Gastroesophageal sphincter (tissue), 4 donors: Measurements from ENCODE around the gene GNPTAB. TPM values are rescaled to one million over a fixed set of nuclear protein-coding genes. Genes with fewer than 3 reads are reported as not detected.

Source experiments
- ATAC-seq: fragments of 150-250 bp; one replicate; pipeline ENCODE4 v1.9.1; 2016; ENCODE audit warnings: mild to moderate bottlenecking, moderate library complexity
- H3K27ac ChIP-seq, 4 donors: fragments of 200-600 bp; sonication (generic) in 3 of 4; 1 replicate in 3 of 4; 2 replicates in 1 of 4; pipeline ENCODE4 v1.5.1; 2016 to 2019
- H3K27me3 ChIP-seq: fragments of 200-600 bp; sonication (generic); one replicate; pipeline ENCODE4 v1.5.1; 2019
- H3K36me3 ChIP-seq, 2 donors: fragments of 200-600 bp; sonication (generic); one replicate each; pipeline ENCODE4 v1.5.1; 2019; ENCODE audit warnings: control low read depth in 1 of 2
- H3K4me1 ChIP-seq, 3 donors: fragments of 200-600 bp; sonication (generic); 1 replicate in 2 of 3; 2 replicates in 1 of 3; pipeline ENCODE4 v1.5.1; 2016 to 2019; ENCODE audit warnings: control low read depth in 2 of 3
- H3K4me3 ChIP-seq, 2 donors: fragments of 200-600 bp; sonication (generic); one replicate each; pipeline ENCODE4 v1.5.1; 2019; ENCODE audit warnings: mild to moderate bottlenecking in 1 of 2, moderate library complexity in 1 of 2
- H3K9me3 ChIP-seq, 3 donors: fragments of 200-600 bp; sonication (generic); one replicate each; pipeline ENCODE4 v1.5.1; 2017 to 2019; ENCODE audit warnings: control low read depth in 2 of 3
- CTCF ChIP-seq, 4 experiments: fragments of 200-600 bp in 2 of 4; fragments of 450-650 bp in 2 of 4; sonication (generic) in 1 of 4; IDR thresholded peaks; one replicate each; pipeline ENCODE4 v1.5.1; 2017 to 2019; ENCODE audit warnings: antibody characterized with exemption in 4 of 4, mild to moderate bottlenecking in 2 of 4, moderate library complexity in 2 of 4
- EP300 ChIP-seq: sonication (generic); formaldehyde crosslinking; IDR thresholded peaks from one replicate; pipeline ENCODE4 v1.6.1; 2017; ENCODE audit warnings: antibody characterized with exemption, mild to moderate bottlenecking
- POLR2A ChIP-seq, 2 donors: fragments of 450-650 bp; IDR thresholded peaks; one replicate each; pipeline ENCODE4 v1.6.1; 2017; ENCODE audit warnings: antibody characterized with exemption in 2 of 2, mild to moderate bottlenecking in 2 of 2, moderate library complexity in 1 of 2
- POLR2AphosphoS5 ChIP-seq: sonication (generic); formaldehyde crosslinking; IDR thresholded peaks from one replicate; pipeline ENCODE4 v1.6.1; 2017; ENCODE audit warnings: antibody characterized with exemption
- WGBS, 2 donors: methylation state at CpG; one replicate each; pipeline ENCODE4 v1.1.5; 2018; ENCODE audit warnings: low coverage in 1 of 2; 5-methylcytosine and 5-hydroxymethylcytosine counted together
- total RNA-seq, 4 donors: library from RNA; depleted of rRNA; stranded (reverse); fragments of >200 nt; gene quantifications; one replicate each; pipeline ENCODE4 v1.1.0, GENCODE V29; 2016

GNPTAB gene
- total RNA-seq, 4 donors from 2014 or later: 25.8 to 43.2 (median 36.3) TPM

GRCh38 chr12:101761350-101761749 lies 69.4 kb downstream of the GNPTAB start:
- Histone ChIP-seq H3K36me3 (peaks cover 0 to 78% of the 10 kb centered on the region in 2 donors), H3K4me1 (peaks cover 0 to 17% (median 0%) of the 10 kb centered on the region in 3 donors), H3K4me3 (no peak overlapping the region), H3K9me3 (no peaks in the 10 kb centered on the region), H3K27ac (no peak overlapping the region), H3K27me3 (no peaks in the 10 kb centered on the region)
- 66 to 73% methylated on average over 5 of the region's 5 CpGs for WGBS, 2 donors
- TF ChIP-seq EP300: no peak
- TF ChIP-seq CTCF (IDR thresholded peaks at IDR 0.05): no peak
- no peak for TF ChIP-seq POLR2AphosphoS5
- no peak for TF ChIP-seq POLR2A (IDR thresholded peaks at IDR 0.05)
- no peak for ATAC-seq

GRCh38 chr12:101759396-101760047 lies 71.2 kb downstream of the GNPTAB start:
- Histone ChIP-seq H3K27me3 (no peaks in the 10 kb centered on the region), H3K27ac (no peak overlapping the region), H3K4me1 (peaks cover 0 to 12% (median 0%) of the 10 kb centered on the region in 3 donors), H3K9me3 (no peaks in the 10 kb centered on the region), H3K4me3 (no peak overlapping the region), H3K36me3 (peaks cover 0 to 78% of the 10 kb centered on the region in 2 donors)
- TF ChIP-seq POLR2AphosphoS5 (no peak), EP300 (no peak), POLR2A (IDR thresholded peaks at IDR 0.05) (no peak), CTCF (IDR thresholded peaks at IDR 0.05) (peak; percentile 62 to 74 (median 69))
- no peak for ATAC-seq
- 57 to 69% methylated on average over 5 of the region's 5 CpGs for WGBS, 2 donors

GRCh38 chr12:101750152-101750551 lies 80.6 kb downstream of the GNPTAB start:
- H3K27ac ChIP-seq: no peak overlapping the region
- H3K9me3 ChIP-seq: no peaks in the 10 kb centered on the region
- no peaks in the 10 kb centered on the region for H3K4me1 ChIP-seq
- H3K27me3 ChIP-seq: no peaks in the 10 kb centered on the region
- H3K36me3 ChIP-seq: peaks cover 4 to 96% of the 10 kb centered on the region in 2 donors
- WGBS, 2 donors: 75 to 89% methylated on average over 4 of the region's 4 CpGs
- no peak overlapping the region for H3K4me3 ChIP-seq
- no peak for ATAC-seq
- no peak for TF ChIP-seq POLR2AphosphoS5
- no peak for TF ChIP-seq EP300
- TF ChIP-seq CTCF (IDR thresholded peaks at IDR 0.05): no peak
- TF ChIP-seq POLR2A (IDR thresholded peaks at IDR 0.05): no peak

GRCh38 chr12:101749657-101750056 lies 81.1 kb downstream of the GNPTAB start:
- H3K27ac ChIP-seq: no peak overlapping the region
- peaks cover 4 to 97% of the 10 kb centered on the region in 2 donors for H3K36me3 ChIP-seq
- H3K4me1 ChIP-seq: no peaks in the 10 kb centered on the region
- no peaks in the 10 kb centered on the region for H3K27me3 ChIP-seq
- TF ChIP-seq POLR2A (IDR thresholded peaks at IDR 0.05): no peak
- TF ChIP-seq CTCF (IDR thresholded peaks at IDR 0.05): no peak
- TF ChIP-seq EP300: no peak
- no peak for TF ChIP-seq POLR2AphosphoS5
- H3K9me3 ChIP-seq: no peaks in the 10 kb centered on the region
- ATAC-seq: no peak
- no peak overlapping the region for H3K4me3 ChIP-seq
- 73 to 81% methylated on average over 4 of the region's 4 CpGs for WGBS, 2 donors

GRCh38 chr12:101748907-101749306 lies 81.9 kb downstream of the GNPTAB start:
- TF ChIP-seq EP300 (no peak), POLR2A (IDR thresholded peaks at IDR 0.05) (no peak), CTCF (IDR thresholded peaks at IDR 0.05) (no peak), POLR2AphosphoS5 (no peak)
- ATAC-seq: no peak
- H3K27me3 ChIP-seq: no peaks in the 10 kb centered on the region
- H3K4me1 ChIP-seq: no peaks in the 10 kb centered on the region
- H3K36me3 ChIP-seq: peaks cover 4 to 98% of the 10 kb centered on the region in 2 donors
- 90 to 92% methylated on average over 1 of the region's 1 CpG for WGBS, 2 donors
- no peak overlapping the region for H3K27ac ChIP-seq
- no peaks in the 10 kb centered on the region for H3K9me3 ChIP-seq
- no peak overlapping the region for H3K4me3 ChIP-seq
